GM12878 (cell line): Measurements from ENCODE around the gene TUBGCP2. TPM values are rescaled to one million over a fixed set of nuclear protein-coding genes. Genes with fewer than 3 reads are reported as not detected.

ENCODE experiments used
- ATAC-seq: fragments of 200-7000 bp; cut with Tn5 transposase; 3 replicates; pipeline ENCODE4 v1.9.1; 2020; ENCODE audit warnings: mild to moderate bottlenecking, moderate library complexity
- BruUV-seq: library from RNA; stranded (reverse); fragments of 400-500 nt; replicated peaks from 2 replicates; lab custom pipeline; 2021; lab: Mats Ljungman, UMichigan
- CTCF ChIA-PET: fragments of 300-600 bp; sonication (Branson Sonifier 250); formaldehyde crosslinking; extraction: SDS; loops from one replicate; lab custom pipeline; 2021; ENCODE audit warnings: inconsistent platforms; lab: Yijun Ruan, JAX
- POLR2A ChIA-PET: fragments of 350-600 bp; formaldehyde crosslinking; extraction: SDS; loops from one replicate; lab custom pipeline; 2021; ENCODE audit warnings: inconsistent platforms; lab: Charles Lee
- RAD21 ChIA-PET: fragments of 300-600 bp; sonication (Branson Sonifier 250); formaldehyde crosslinking; loops from one replicate; lab custom pipeline; 2023; ENCODE audit warnings: antibody characterized with exemption; ENCODE audit not compliant: unreplicated experiment; lab: Charles Lee
- SMC1A ChIA-PET: fragments of 300-600 bp; sonication (Branson Sonifier 250); formaldehyde crosslinking; loops from one replicate; lab custom pipeline; 2023; ENCODE audit not compliant: unreplicated experiment, uncharacterized antibody; lab: Charles Lee
- DNase-seq: peaks from one replicate; pipeline ENCODE4 v3.0.0-alpha.2; 2011; ENCODE audit warnings: low read depth, low spot score
- FAIRE-seq: peaks from 3 replicates; lab custom pipeline; 2011; peaks lifted over from hg19 to GRCh38; lab: Jason Lieb, UNC
- H2AFZ ChIP-seq: 2 replicates; pipeline ENCODE4 v1.6.0; 2011; ENCODE audit warnings: low read depth, low read length, control low read depth; ENCODE audit not compliant: control insufficient read depth
- H3K27ac ChIP-seq: 2 replicates; pipeline ENCODE4 v1.5.1; 2011; ENCODE audit warnings: control low read depth; ENCODE audit not compliant: control insufficient read depth, insufficient read depth
- H3K27me3 ChIP-seq, 2 experiments: replicated peaks in 1 of 2; 2 replicates each; pipeline versions ENCODE4 v1.6.0 to v1.6.1; 2011; ENCODE audit warnings: low read length in 1 of 2; ENCODE audit not compliant: control insufficient read depth in 2 of 2, insufficient read depth in 2 of 2
- H3K36me3 ChIP-seq, 2 experiments: 2 replicates each; pipeline ENCODE4 v1.5.1; 2011; ENCODE audit warnings: low read length in 1 of 2; ENCODE audit not compliant: control insufficient read depth in 2 of 2, insufficient read depth in 2 of 2
- H3K4me1 ChIP-seq: 2 replicates; pipeline ENCODE4 v1.6.1; 2011; ENCODE audit warnings: mild to moderate bottlenecking, low read length, moderate library complexity, mixed read lengths; ENCODE audit not compliant: control insufficient read depth, insufficient read depth
- H3K4me2 ChIP-seq: 2 replicates; pipeline ENCODE4 v1.6.0; 2011; ENCODE audit warnings: control low read depth; ENCODE audit not compliant: control insufficient read depth, insufficient read depth
- H3K4me3 ChIP-seq: fragments of 200-600 bp; sonication (generic); 2 replicates; pipeline ENCODE4 v1.5.1; 2016
- H3K79me2 ChIP-seq: 2 replicates; pipeline ENCODE4 v1.6.0; 2011; ENCODE audit warnings: low read length; ENCODE audit not compliant: control insufficient read depth, insufficient read depth
- H3K9ac ChIP-seq: 2 replicates; pipeline ENCODE4 v1.8.0; 2011; ENCODE audit warnings: low read length, control low read depth, mixed read lengths; ENCODE audit not compliant: control insufficient read depth, insufficient read depth
- H3K9me3 ChIP-seq: replicated peaks from 3 replicates; pipeline ENCODE4 v1.5.1; 2011; ENCODE audit warnings: mild to moderate bottlenecking, low read length; ENCODE audit not compliant: control insufficient read depth, insufficient read depth
- H4K20me1 ChIP-seq: 2 replicates; pipeline ENCODE4 v1.6.0; 2011; ENCODE audit not compliant: control insufficient read depth, insufficient read depth
- BCL11A ChIP-seq: IDR thresholded peaks from 2 replicates; pipeline ENCODE4 v1.6.1; 2011; ENCODE audit warnings: low read depth, low read length
- CBX3 ChIP-seq: fragments of 200-600 bp; sonication (generic); IDR thresholded peaks from 2 replicates; pipeline ENCODE4 v1.6.1; 2016; ENCODE audit warnings: low read depth, borderline replicate concordance
- CREM ChIP-seq: IDR thresholded peaks from 2 replicates; pipeline ENCODE4 v1.6.1; 2014; ENCODE audit warnings: antibody characterized with exemption, low read depth
- EED ChIP-seq: sonication (generic); IDR thresholded peaks from 2 replicates; pipeline ENCODE4 v1.6.1; 2016; ENCODE audit warnings: antibody characterized with exemption, low read depth
- HSF1 ChIP-seq: fragments of 150-350 bp; IDR thresholded peaks from 2 replicates; pipeline ENCODE4 v1.6.1; 2014; ENCODE audit warnings: mild to moderate bottlenecking, low read depth, low read length
- IRF4 ChIP-seq: IDR thresholded peaks from 2 replicates; pipeline ENCODE4 v1.6.1; 2011; ENCODE audit warnings: low read depth, low read length
- NBN ChIP-seq: fragments of 450-650 bp; IDR thresholded peaks from 2 replicates; pipeline ENCODE4 v1.6.1; 2016
- NR2C1 ChIP-seq: fragments of 450-650 bp; IDR thresholded peaks from 2 replicates; pipeline ENCODE4 v1.6.1; 2017; ENCODE audit warnings: antibody characterized with exemption, mild to moderate bottlenecking, moderate library complexity
- RAD21 ChIP-seq: IDR thresholded peaks from 2 replicates; pipeline ENCODE4 v1.6.1; 2011; ENCODE audit warnings: mild to moderate bottlenecking, low read depth, low read length, moderate library complexity; ENCODE audit not compliant: insufficient read depth
- RB1 ChIP-seq: fragments of 450-650 bp; formaldehyde crosslinking; IDR thresholded peaks from 2 replicates; pipeline ENCODE4 v1.6.1; 2017; ENCODE audit warnings: mild to moderate bottlenecking, borderline replicate concordance
- ZBTB40 ChIP-seq: fragments of 450-650 bp; IDR thresholded peaks from 2 replicates; pipeline ENCODE4 v1.6.1; 2016; ENCODE audit warnings: mild to moderate bottlenecking, moderate library complexity, borderline replicate concordance
- ZNF592 ChIP-seq: fragments of 450-650 bp; IDR thresholded peaks from 2 replicates; pipeline ENCODE4 v1.6.1; 2017; ENCODE audit warnings: mild to moderate bottlenecking, moderate library complexity
- WGBS: methylation state at CpG from one replicate; pipeline ENCODE4 v1.1.6; 2016; ENCODE audit warnings: low lambda C conversion rate; ENCODE audit not compliant: insufficient replicate concordance, insufficient coverage; ENCODE audit errors: missing lambda C conversion rate; 5-methylcytosine and 5-hydroxymethylcytosine counted together
- in situ Hi-C: fragments of 300-500 bp; cut with MboI; formaldehyde crosslinking; loops from 9 replicates; pipeline ENCODE4 v1.14.3; 2018; ENCODE audit warnings: mixed read lengths
- intact Hi-C: fragments of 100-400 bp; cut with micrococcal nuclease; formaldehyde crosslinking; loops from one replicate; pipeline ENCODE4 v1.14.2; 2022; ENCODE audit not compliant: unreplicated experiment
- polyA plus RNA-seq, 11 experiments: library from polyadenylated mRNA; depleted of rRNA in 4 of 11; unstranded in 6 of 11; stranded (reverse) in 5 of 11; fragments of >200 nt; fragmentation: Nextera tagmentation in 4 of 11; fragmentation: Illumina TruSeq in 1 of 11; extraction: Ambion mirVana in 4 of 11; extraction: Trizol in 1 of 11; gene quantifications; 1 replicate in 1 of 11; 2 replicates in 10 of 11; pipeline versions ENCODE4 v1.2.1 to v1.2.3, GENCODE V29; 2011 to 2016; ENCODE audit warnings: inconsistent platforms in 2 of 11, missing spikeins in 2 of 11, low read depth in 1 of 11
- total RNA-seq, 4 experiments: library from RNA; depleted of rRNA in 3 of 4; stranded (reverse); fragments of >200 nt in 3 of 4; fragmentation: Illumina TruSeq in 1 of 4; extraction: Trizol in 1 of 4; gene quantifications; 2 replicates each; pipeline versions ENCODE4 v1.2.1 to v1.2.3, GENCODE V29; 2013 to 2021

TUBGCP2 gene
- total and polyA plus RNA-seq, 10 of the 15 experiments (the other 5 are each of a cell fraction or from before 2014, with no cell fraction given): 4.8 to 47.1 (median 34.7) TPM

GRCh38 chr10:133257489-133258065 lies 51.1 kb downstream of the TUBGCP2 start:
- Histone ChIP-seq H3K27me3 (no peaks in the 10 kb centered on the region), H3K4me2 (peak overlapping the region; percentile 57), H3K36me3 (no peaks in the 10 kb centered on the region), H3K9ac (no peak overlapping the region), H2AFZ (peak overlapping the region; percentile 63), H3K4me1 (peaks cover 30% of the 10 kb centered on the region), H3K4me3 (no peak overlapping the region), H3K79me2 (no peaks in the 10 kb centered on the region), H3K27ac (no peak overlapping the region), H4K20me1 (no peaks in the 10 kb centered on the region), H3K9me3 (no peaks in the 10 kb centered on the region)
- peak; percentile 13 for ATAC-seq
- in situ Hi-C loops (no loop called here), intact Hi-C loops (no loop called here)
- BruUV-seq: no TSS peak
- ChIA-PET POLR2A (interaction anchor here (1.8 kb wide), 1 partner anchor 17 kb away, joined by 7 read pairs; no protein-coding TSS in a partner anchor), CTCF (interaction anchor here (0.7 to 2.2 kb wide), 6 partner anchors 18 to 61 kb away, joined by 3 to 12 read pairs (median 5); no protein-coding TSS in a partner anchor), RAD21 (interaction anchor here (1.6 kb wide), 1 partner anchor 19 kb away, joined by 3 read pairs; the partner anchor contains the start of gene ADAM8), SMC1A (interaction anchor here (1.4 kb wide), 1 partner anchor 20 kb away, joined by 5 read pairs; no protein-coding TSS in a partner anchor)
- DNase-seq: no peak
- WGBS: 11% methylated on average over 25 of the region's 27 CpGs
- FAIRE-seq: no peak
- no peak for TF ChIP-seq HSF1
- no peak for TF ChIP-seq ZNF592
- no peak for TF ChIP-seq IRF4
- TF ChIP-seq CREM: no peak
- TF ChIP-seq EED: peak; percentile 67; the same call in 1 of the 2 replicates
- no peak for TF ChIP-seq NBN
- no peak for TF ChIP-seq RB1
- no peak for TF ChIP-seq ZBTB40
- TF ChIP-seq RAD21: peak; percentile 44; the same call in 1 of the 2 replicates
- TF ChIP-seq NR2C1: no peak
- no peak for TF ChIP-seq CBX3
- no peak for TF ChIP-seq BCL11A
